GM12875 (cell line): Measurements from ENCODE around the gene SIDT1.

ENCODE experiments used
- H3K4me3 ChIP-seq: one replicate; pipeline ENCODE4 v1.5.1; 2011; ENCODE audit warnings: low read depth, low read length, control low read depth
- CTCF ChIP-seq: IDR thresholded peaks from 2 replicates; pipeline ENCODE4 v1.5.1; 2011; ENCODE audit warnings: low read depth, mild to moderate bottlenecking, control low read depth, inconsistent platforms, low read length, moderate library complexity, borderline replicate concordance; ENCODE audit not compliant: insufficient read depth

The SIDT1 gene

DNA sequence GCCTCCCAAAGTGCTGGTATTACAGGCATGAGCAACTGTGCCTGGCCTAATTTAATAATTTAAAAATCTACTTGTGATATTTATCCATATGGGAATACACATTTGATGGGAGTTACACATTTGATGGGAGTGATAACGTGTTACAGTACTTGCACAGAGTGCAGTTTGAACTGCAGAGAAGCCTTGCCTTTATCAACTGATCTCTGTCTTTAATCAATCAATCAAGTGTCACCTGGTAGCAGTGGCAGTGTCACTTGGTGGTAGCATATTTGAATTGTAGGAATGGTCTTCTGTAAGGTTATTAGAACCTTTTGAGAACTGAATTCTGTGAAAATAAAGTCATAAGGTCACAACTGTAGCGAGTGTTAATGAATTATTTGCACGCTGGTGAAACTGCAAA, 37.8 kb downstream of the SIDT1 start:
- TF ChIP-seq CTCF: no peak
- H3K4me3 ChIP-seq: no peak overlapping the region

DNA sequence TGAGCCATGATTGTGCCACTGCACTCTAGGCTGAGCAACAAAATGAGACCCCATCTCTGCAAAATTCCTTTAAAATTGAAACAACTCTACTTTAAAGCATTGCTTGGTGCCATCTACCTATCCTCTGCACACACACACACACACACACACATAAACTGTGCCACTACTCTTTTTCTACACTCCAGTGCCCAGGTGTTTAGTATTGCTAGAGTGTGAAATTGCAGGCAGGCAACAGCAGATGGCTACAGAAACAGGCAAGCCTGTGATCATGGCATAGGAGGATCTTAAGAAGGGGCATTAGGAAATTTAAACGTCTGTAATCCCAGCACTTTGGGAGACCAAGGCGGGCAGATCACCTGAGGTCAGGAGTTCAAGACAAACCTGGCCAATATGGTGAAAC, 39.0 kb downstream of the SIDT1 start:
- no peak overlapping the region for H3K4me3 ChIP-seq
- TF ChIP-seq CTCF: no peak

- H3K4me3 ChIP-seq: no peak overlapping the region
- no peak for TF ChIP-seq CTCF
Measured at GRCh38 chr3:113573728-113574127, 41.4 kb downstream of the SIDT1 start.

GRCh38 chr3:113574213-113574612, 41.9 kb downstream of the SIDT1 start:
- H3K4me3 ChIP-seq: no peak overlapping the region
- no peak for TF ChIP-seq CTCF

- TF ChIP-seq CTCF: no peak
- H3K4me3 ChIP-seq: no peak overlapping the region
Measured at GRCh38 chr3:113575206-113575605, 42.9 kb downstream of the SIDT1 start.

- TF ChIP-seq CTCF: no peak
- no peak overlapping the region for H3K4me3 ChIP-seq
Measured at GRCh38 chr3:113585228-113585627, 52.9 kb downstream of the SIDT1 start.

DNA sequence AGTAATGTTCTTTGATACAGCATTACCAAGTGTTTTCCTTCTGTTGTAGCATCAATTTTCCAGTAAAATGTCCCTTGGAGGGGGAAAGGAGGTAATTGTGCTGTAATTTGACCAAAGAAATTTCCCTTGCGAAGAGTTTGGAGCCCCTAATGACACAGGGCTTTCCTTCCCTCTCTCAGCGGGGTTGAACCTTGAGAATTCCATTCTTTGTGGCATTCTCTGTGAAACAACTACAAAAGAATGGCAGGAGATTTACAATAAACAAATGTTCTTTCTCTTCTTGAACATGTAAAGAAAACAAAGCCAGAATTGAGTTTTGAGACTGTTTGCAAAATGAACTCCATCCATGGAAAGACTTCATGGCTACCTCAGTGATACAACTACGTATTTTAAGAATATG, 53.4 kb downstream of the SIDT1 start:
- H3K4me3 ChIP-seq: no peak overlapping the region
- no peak for TF ChIP-seq CTCF
